BE2C (cell line): ENCODE results near the gene GMPR.

ENCODE experiments used
- DNase-seq: peaks from one replicate; pipeline ENCODE4 v3.0.0-alpha.2; 2020
- H3K27me3 ChIP-seq: fragments of 250-450 bp; sonication (Bioruptor Pico); 2 replicates; pipeline ENCODE4 v1.5.1; 2020; ENCODE audit warnings: mild to moderate bottlenecking
- H3K36me3 ChIP-seq: fragments of 250-450 bp; sonication (Bioruptor Pico); 2 replicates; pipeline ENCODE4 v1.5.1; 2020; ENCODE audit warnings: mild to moderate bottlenecking
- H3K4me1 ChIP-seq: fragments of 250-450 bp; sonication (Bioruptor Pico); 2 replicates; pipeline ENCODE4 v1.5.1; 2020
- H3K4me3 ChIP-seq: 2 replicates; pipeline ENCODE4 v1.5.1; 2011; ENCODE audit warnings: low read depth, low read length
- H3K9me3 ChIP-seq: fragments of 250-450 bp; sonication (Bioruptor Pico); 2 replicates; pipeline ENCODE4 v1.5.1; 2020
- CTCF ChIP-seq: IDR thresholded peaks from 2 replicates; pipeline ENCODE4 v1.5.1; 2012; ENCODE audit warnings: mild to moderate bottlenecking, low read depth, low read length

GMPR gene

GRCh38 chr6:16322666-16323312 lies 84.4 kb downstream of the GMPR start:
- no peak for DNase-seq
- Histone ChIP-seq H3K4me1 (no peaks in the 10 kb centered on the region; the same call in none of the 2 replicates), H3K36me3 (peaks cover 6% of the 10 kb centered on the region; the same call in 1 of the 2 replicates), H3K4me3 (no peak overlapping the region), H3K27me3 (no peaks in the 10 kb centered on the region), H3K9me3 (no peaks in the 10 kb centered on the region)
- no peak for TF ChIP-seq CTCF

- H3K36me3 ChIP-seq: peaks cover 6% of the 10 kb centered on the region; the same call in 1 of the 2 replicates
Measured at GRCh38 chr6:16324184-16324583, 85.8 kb downstream of the GMPR start.

GRCh38 chr6:16324606-16325225 lies 86.3 kb downstream of the GMPR start:
- no peaks in the 10 kb centered on the region for H3K9me3 ChIP-seq
- TF ChIP-seq CTCF: no peak
- no peaks in the 10 kb centered on the region for H3K27me3 ChIP-seq
- no peaks in the 10 kb centered on the region; the same call in none of the 2 replicates for H3K4me1 ChIP-seq
- no peak overlapping the region for H3K4me3 ChIP-seq
- DNase-seq: no peak
- H3K36me3 ChIP-seq: peaks cover 6% of the 10 kb centered on the region; the same call in 1 of the 2 replicates

More at GRCh38 chr6:16324184-16324583, 85.8 kb downstream of the GMPR start:
- no peaks in the 10 kb centered on the region for H3K9me3 ChIP-seq
- no peak for DNase-seq
- no peaks in the 10 kb centered on the region; the same call in none of the 2 replicates for H3K4me1 ChIP-seq
- H3K27me3 ChIP-seq: no peaks in the 10 kb centered on the region
- no peak overlapping the region for H3K4me3 ChIP-seq
- TF ChIP-seq CTCF: no peak

DNA sequence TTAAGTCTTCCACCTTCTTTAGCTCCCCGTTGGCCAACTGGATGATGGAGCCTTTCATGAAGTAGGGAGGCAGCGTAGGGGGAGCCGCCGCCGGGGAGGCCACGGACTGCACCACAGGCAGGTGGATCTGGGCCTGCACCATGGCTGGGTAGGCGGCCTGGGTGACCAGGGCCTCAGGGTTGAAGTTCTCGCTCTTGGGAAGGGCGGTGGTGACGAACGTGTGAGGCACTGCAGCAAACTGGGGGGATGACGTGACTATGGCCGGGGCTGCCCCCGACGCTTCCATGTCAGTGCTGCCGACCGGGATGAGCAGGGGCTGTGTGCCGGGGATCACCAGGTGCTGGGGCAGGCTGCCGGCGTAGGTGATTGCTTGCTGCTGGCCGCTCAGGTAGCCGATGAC lies 88.1 kb downstream of the GMPR start:
- no peak for DNase-seq
- no peak for TF ChIP-seq CTCF

DNA sequence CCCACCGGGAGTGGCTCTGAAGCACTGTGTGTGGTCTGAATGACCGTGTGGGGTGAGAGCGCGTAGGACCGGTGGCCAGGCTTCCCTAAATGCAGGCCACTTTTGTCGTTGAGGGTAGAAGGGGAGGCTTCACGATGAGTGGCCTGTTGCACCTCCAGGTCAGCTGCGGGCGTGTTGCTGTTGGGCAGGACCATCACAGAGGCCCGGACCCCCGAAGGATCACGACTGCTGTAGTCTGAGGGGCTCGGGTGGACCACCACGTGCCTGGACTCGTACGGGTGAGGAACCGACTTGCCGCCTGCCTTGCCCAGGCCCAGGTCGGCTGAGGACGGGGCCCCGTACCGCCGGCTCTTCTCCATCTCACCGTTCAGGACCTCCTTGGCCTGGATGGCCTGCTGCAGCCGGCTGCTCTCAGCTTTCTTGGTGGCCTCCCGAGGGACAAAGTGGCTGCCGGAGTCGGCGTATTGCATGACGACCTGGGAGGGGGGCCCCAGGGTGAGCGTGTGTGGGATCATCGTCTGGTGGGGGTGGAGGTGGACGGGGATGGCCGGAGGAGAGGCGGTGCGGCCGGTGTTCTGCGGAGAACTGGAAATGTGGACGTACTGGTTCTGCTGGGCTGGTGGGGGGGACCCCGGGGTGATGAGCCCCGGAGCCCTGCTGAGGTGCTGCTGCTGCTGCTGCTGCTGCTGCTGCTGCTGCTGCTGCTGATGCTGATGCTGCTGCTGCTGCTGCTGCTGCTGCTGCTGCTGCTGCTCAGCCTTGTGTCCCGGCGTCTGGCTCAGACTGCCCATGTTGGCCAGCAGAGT lies 88.8 kb downstream of the GMPR start:
- Histone ChIP-seq H3K4me3 (no peak overlapping the region), H3K4me1 (peaks cover 8% of the 10 kb centered on the region), H3K27me3 (no peaks in the 10 kb centered on the region), H3K9me3 (no peaks in the 10 kb centered on the region), H3K36me3 (peaks cover 6% of the 10 kb centered on the region; the same call in 1 of the 2 replicates)
- no peak for DNase-seq
- TF ChIP-seq CTCF: no peak

More for the DNA sequence above, 88.1 kb downstream of the GMPR start:
- no peaks in the 10 kb centered on the region for H3K9me3 ChIP-seq
- H3K4me1 ChIP-seq: peaks cover 2% of the 10 kb centered on the region
- H3K27me3 ChIP-seq: no peaks in the 10 kb centered on the region
- H3K36me3 ChIP-seq: peaks cover 6% of the 10 kb centered on the region; the same call in 1 of the 2 replicates
- H3K4me3 ChIP-seq: no peak overlapping the region
